Hair follicle dermal papilla cell (primary cell): Measurements from ENCODE around the gene MMP27. TPM values are rescaled to one million over a fixed set of nuclear protein-coding genes. Genes with fewer than 3 reads are reported as not detected.

Experiments
- total RNA-seq: library from RNA; depleted of rRNA; stranded (reverse); fragments of >200 nt; gene quantifications from 2 replicates; pipeline ENCODE4 v1.2.3, GENCODE V29; 2012

MMP27 gene
- total RNA-seq = 1.3 and 2.6 TPM in 2 replicates

GRCh38 chr11:102705626-102706025, at the start of gene MMP27:
Gene MMP27 (minus strand): TSS chr11:102705769. CDS start chr11:102705714, 55 bp downstream.

GRCh38 chr11:102724904-102725500, 19.4 kb upstream of the MMP27 start, which contains the start of gene MMP8:
Gene MMP8 (minus strand): TSS chr11:102724954. CDS start chr11:102724855, 99 bp downstream.

Other genes starting within 250 kb of the MMP27 start
- gene MMP7, start 175.0 kb downstream of the MMP27 start, total RNA-seq = not detected in 2 replicates
- not detected in 2 replicates for gene MMP20, start 80.4 kb downstream of the MMP27 start, total RNA-seq
- gene MMP8, start 19.2 kb upstream of the MMP27 start, total RNA-seq = 2.3 and 2.8 TPM in 2 replicates
- gene MMP10, start 74.9 kb upstream of the MMP27 start, total RNA-seq = 0.12 and 0.32 TPM in 2 replicates
- 406 and 987 TPM in 2 replicates for gene MMP1, start 92.4 kb upstream of the MMP27 start, total RNA-seq
- gene MMP3, start 137.8 kb upstream of the MMP27 start, total RNA-seq = 189 and 928 TPM in 2 replicates
- 0.97 and 9.8 TPM in 2 replicates for gene MMP12, start 169.2 kb upstream of the MMP27 start, total RNA-seq
- 1.2 and 2.8 TPM in 2 replicates for gene MMP13, start 250.0 kb upstream of the MMP27 start, total RNA-seq